NCI-H748 treated with DMSO at 0.1 percent for 48 hours (cell line): ENCODE measurements around the gene SPRED3.
"Not testable (repeated sequence)": the region's sequence is repeated elsewhere in the genome, so short reads cannot be mapped to it uniquely, and the experiment has no call there.

Experiments
- DNase-seq: peaks from one replicate; lab custom pipeline; 2025; lab: John Stamatoyannopoulos, UW

Gene SPRED3

DNA sequence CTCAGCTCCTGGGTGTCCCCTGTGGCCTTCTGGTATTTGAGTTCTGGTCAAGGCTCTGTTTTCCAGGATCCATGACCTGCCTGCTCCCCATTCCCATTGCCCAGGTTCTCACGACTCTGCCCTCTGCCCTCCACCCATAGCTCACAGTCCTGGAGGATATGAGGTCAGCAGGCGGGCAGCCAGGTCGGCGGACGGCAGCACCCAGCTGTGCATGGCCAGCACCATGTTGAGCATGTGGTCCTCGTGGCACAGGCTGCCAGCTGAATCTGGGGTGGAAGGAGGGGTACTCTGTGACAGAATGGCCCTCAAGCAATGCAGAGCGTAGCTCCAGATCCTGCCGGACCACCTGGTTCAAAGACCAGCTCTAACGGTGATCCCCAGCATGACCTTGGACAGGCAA, 32.4 kb downstream of the SPRED3 start:
- DNase-seq, result no peak

DNA sequence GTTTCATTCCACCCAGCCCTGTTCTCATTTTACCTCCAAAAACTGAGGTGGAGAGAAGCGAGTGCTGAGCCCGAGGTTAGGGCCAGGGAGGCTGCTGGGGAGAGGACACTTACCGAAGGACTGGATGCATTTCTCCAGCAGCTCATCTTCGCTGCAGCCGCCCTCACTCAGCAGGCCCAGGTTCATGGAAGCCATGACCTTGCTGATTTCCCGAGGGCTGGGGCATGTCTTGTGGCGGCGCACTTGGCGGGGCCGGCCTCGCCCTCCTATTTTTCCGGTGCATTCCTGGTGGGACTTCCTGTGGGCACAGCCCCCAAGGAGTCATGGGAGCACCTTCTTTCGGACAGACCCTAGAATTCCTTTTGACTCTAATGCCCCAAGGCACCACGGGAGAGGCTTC, 33.4 kb downstream of the SPRED3 start:
- DNase-seq, result no peak

DNA sequence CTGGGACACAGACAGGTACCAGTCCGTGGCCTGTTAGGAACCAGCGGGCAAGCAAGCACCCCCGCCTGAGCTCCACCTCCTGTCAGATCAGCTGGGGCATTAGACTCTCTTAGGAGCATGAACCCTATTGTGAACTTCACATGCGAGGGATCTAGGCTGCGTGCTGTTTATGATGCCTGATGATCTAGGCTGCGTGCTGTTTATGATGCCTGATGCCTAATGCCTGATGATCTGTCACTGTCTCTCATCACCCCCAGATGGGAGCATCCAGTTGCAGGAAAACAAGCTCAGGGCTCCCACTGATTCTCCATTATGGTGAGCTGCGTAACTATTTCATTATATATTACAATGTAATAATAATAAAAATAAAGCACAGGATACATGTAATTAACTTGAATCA, 33.9 kb downstream of the SPRED3 start:
- DNase-seq, result no peak

DNA sequence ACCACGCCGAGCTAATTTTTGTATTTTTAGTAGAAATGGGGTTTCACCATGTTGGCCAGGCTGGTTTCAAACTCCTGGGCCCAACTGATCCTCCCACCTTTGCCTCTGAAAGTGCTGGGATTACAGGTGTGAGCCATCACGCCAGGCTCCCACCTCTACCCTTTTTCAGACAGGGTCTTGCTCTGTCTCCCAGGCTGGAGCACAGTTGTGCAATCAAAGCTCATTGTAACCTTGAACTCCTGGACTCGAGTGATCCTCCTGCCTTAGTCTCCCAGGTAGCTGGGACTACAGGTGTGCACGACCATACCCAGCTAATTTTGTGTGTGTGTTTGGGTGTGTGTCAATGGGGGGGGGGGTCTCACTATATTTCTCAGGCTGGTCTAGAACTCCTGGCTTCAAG, 35.8 kb downstream of the SPRED3 start:
- DNase-seq, result no peak

DNA sequence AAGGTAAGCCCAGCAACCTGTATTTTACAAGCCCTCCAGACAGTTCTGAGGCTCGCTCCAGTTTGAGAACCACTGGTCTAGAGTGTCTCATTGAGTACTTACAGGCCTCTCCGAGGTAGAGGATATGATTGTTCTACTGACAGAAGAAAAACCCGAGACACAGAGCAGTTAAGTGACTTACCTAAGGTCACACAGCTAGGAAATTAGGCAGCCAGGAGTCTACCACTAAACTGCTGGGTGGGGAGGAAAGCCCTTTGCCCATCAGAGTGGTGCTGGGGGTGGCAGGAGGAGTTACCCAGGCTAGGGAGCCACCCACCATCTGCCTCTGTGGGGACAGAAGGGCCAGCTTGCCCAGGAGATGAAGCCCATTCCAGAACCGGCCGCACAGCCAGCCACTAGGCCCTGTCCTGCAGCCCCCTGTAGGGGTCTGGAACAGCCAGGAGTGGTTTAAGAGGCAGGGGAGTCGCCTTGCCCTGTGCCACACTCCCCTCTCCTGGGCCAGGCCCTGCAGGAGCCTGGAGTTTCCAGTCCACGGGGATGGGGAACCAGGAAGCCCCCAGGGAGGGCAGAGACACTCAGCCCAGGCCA, 36.8 kb downstream of the SPRED3 start:
- DNase-seq, result no peak

DNA sequence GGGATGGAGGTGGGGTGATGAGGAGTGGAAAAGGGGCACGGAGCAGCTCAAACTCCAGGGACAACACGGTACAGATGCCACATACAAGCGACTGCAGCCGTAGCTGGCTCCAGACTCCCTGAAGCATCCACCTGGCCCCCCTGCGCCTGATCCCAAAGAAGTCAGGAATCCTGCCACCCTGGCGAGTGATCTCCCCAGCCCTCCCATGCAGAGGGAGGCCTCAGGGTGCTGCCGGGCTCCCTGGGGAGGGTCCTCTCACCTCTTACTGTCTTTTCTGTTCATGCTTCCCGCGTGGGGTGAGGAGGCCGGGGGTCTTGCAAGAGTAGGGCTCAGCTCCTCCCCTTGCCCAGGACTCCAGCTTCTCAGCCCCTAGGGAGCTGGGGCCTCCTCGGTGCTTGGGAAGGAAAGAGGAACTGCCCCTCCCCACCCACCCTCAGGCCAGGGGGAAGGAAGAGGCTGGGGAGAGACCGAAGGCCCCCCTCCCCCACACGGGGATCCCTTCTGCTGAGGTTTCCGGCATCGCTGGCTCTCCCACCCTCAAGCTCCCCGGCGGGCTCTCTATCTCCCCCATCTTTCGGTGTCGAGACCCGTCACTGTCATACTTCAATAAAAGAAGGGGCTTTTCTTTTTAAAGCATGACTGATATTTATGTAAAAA, 37.4 kb downstream of the SPRED3 start, which contains the start of gene RASGRP4:
RASGRP4 (minus strand) TSS at position 410 of the 657 bp plus-strand sequence; CDS start at position 282, 128 bp downstream.
- DNase-seq, result no peak

DNA sequence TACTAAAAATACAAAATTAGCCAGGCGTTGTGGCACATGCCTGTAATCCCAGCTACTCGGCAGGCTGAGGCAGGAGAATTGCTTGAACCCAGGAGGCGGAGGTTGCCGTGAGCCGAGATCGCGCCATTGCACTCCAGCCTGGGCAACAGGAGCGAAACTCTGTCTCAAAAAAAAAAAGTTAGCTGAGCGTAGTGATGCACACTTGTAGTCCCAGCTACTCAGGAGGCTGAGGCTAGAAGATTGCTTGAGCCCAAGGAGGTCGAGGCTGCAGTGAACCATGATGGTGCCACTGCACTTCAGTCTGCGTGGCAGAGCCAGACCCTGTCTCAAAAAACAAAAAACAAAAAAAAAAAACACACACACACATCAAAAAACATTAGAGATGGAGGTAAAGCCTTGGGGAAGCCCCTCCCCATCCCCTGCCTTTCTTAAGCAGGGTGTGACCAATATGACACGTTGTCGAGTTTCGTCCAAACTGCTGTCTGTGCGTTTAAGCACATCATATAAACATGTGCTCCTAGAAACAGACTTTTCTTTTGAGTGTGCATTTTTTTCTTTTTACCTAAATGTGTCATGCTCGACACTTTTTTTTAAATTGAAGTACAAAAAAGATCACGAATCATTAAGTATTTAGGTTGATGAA, 38.7 kb downstream of the SPRED3 start:
- not testable (repeated sequence) for DNase-seq

DNA sequence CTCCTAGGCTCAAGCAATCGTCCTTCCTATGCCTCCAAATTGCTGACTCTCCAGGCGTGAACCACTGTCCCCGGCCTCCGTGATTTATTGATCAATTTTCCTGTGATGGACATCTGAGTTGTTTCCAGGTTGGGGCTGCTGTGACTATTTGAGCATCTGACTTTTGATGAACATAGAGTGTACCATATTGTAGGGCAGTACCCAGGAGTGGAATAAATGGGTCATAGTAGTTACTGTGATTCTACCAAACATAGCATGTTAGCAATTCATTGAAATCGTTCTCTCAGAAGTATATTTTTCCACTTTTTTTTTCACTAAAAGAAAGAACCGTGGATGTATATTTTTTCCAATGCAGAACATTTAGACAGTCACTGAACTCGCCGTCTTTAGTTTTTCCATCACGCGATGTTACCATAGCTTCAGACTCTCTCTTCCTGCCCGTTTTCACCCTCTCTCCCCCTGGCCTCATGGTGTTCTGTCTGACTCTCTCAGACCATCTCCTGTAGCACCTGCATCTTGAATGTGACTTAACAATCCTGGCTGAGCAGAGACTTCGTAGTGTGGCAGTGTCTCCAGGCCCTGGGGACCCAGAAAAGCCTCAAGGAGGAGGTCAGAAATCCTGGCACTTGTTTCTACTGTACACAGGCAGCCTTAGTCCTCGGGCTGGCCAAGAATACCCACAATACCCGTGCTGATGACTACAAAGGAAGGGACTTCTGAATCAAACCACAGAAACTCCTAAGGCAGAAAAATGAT, 40.7 kb downstream of the SPRED3 start:
- DNase-seq, result no peak

DNA sequence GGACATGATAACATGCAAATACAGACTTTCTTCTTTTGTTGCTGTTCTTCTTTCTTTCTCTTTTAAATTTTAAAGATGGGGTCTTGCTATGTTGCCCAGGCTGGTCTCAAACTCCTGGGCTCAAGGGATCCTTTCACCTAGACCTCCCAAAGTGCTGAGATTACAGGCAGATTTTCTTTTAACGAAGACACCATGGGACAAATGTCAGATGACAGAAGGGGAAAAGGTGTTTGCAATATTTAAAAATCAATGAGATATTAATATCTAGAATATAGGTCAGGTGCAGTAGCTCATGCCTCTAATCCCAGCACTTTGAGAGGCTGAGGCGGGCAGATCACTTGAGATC, 41.3 kb downstream of the SPRED3 start:
- no peak for DNase-seq

DNA sequence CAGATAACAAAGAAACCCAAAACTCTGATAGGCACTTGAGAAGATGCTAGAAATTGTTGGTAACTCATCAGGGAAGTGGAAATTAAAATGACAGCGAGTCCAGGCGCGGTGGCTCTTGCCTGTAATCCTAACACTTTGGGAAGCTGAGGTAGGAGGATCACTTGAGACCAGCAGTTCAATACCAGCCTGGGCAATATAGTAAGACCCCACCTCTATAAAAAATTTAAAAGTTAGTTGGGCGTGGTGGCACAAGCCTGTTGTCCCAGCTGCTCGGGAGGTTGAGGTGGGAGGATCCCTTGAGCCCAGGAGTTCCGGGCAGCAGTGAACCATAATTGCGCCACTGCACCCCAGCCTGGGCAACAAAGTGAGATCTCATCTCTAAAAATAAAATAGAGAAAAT, 42.4 kb downstream of the SPRED3 start:
- DNase-seq, result no peak

DNA sequence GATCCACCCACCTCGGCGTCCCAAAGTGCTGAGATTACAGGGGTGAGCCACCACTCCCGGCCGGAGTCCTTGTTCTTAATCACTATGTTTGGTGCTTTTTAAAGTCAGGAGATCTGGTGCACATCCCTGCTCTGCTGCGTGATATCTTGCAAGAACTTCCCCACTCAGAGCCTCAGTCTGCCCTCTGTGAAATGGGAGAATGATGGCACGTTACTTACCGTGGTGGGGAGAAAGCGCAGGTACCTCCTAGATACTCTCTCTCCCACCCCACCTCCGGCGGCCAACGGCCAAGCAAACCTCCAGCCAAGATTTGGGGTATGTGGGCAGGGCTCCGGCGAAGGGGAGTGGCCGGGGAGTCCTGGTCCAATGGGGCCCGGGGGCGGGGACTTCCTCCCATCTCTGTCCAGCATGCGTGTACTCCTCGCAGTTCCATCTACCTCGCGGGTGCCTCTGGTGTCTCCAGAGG, 44.8 kb downstream of the SPRED3 start, which contains the start of gene RYR1:
RYR1 (plus strand) TSS at position 424 of the 466 bp plus-strand sequence. CDS start 139 bp downstream, outside the sequence.
- DNase-seq, result no peak

DNA sequence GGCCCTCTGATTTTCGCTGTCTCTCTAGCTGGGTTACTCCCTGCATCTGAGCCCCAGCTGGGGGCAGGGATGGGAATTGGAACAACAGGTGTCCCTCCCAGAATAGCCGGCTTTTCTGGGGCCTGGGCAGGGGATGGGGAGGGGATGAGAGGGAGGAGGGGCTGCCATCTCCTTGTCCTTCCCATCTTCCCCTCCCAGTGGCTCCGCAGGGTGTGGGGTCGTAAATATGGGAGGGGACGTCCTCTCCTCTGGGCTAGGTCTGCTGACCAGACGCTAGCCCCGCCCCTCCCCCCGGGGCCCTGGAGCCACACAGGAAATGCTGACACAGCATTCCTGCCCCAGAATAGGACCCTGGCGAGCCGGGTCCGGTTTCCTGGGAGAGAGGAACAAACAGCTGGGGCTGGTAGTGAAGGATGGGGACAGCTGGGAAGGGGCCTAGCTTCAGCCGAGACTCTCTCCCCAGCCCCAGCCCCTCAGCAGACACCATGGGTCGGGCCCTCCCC, 46.1 kb downstream of the SPRED3 start:
- no peak for DNase-seq

DNA sequence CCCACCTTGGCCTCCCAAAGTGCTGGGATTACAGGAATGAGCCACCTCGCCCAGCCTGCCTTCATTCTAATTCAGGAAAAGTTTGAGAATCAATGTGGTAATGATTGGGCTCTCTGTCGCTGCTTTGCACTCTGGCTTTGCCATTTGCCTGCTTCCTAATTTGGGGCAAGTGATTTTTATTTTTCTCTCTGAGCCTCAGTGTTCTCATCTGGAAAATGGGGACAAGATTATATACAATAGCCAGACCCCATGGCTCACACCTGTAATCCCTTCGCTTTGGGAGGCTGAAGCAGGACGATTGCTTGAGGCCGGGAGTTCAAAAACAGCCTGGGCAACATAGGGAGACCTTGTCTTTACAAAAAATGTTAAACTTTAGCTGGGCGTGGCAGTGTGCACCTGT, 48.8 kb downstream of the SPRED3 start:
- DNase-seq, result no peak

DNA sequence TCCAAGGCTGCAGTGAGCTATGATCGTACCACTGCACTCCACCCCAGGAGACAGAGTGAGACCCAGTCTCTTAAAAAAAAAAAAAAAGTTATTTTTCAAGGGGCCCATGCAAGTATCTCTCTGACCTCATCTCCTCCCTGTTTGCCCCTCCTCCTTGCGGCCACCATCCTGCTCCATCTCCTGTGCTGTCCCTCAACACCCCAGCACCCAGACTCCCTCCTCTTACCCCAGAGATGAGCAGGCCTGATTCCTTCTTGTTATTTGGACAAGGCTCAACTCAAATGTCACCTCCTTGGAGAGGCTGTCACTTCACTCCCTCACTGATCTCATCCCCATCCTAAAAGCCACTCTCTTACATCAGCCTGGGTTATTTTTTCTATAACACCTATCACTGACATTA, 49.4 kb downstream of the SPRED3 start:
- DNase-seq, result no peak

DNA sequence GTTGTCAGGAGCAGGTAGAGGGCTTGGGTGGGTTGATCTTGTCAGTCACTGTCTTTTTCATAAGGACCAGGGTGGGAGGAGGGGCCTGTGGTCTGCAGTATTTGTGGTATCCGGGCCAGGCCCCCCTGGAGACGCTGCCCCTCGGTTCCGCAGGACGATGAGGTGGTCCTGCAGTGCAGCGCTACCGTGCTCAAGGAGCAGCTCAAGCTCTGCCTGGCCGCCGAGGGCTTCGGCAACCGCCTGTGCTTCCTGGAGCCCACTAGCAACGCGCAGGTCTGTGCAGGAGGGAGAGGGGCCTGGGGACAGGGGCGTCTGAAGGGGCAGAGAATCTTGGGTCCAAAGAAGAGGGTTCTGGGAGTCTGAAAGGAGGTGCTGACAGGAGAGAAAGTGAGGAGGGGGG, 52.1 kb downstream of the SPRED3 start:
- no peak for DNase-seq

DNA sequence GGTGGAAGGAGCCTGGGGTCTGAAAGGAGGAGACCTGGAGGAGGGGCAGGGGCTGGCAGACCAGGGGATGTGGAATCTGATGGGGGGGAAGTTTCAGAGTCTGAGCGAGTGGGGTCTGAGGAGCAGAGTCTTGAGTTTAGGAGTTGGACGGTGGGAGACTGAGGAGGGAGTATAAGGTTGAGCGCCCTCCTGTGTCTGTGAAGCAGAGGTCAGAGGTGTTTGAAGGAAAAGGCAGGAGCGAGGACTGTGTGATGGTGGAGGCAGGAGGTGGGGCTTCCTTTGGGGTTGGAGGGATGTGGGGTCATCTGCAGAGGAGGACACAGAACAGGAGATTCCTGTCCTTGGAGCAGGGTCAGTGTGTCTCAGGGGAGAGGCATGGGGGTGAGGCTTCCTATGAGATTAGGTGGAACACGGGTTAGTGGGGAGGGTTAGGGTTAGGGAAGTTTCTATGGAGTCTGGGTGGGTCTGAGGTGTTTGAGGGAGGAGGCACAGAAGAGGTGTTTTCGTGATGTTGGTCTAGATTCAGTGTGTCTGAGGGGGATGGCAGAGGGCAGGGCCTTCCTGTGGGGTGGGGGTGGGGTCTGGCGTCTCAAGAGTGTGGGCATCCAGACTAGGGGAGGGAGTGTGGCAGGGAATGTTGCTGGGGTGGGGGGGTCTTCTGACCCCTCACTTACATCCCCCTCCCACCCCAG, 53.3 kb downstream of the SPRED3 start:
- DNase-seq, result no peak

DNA sequence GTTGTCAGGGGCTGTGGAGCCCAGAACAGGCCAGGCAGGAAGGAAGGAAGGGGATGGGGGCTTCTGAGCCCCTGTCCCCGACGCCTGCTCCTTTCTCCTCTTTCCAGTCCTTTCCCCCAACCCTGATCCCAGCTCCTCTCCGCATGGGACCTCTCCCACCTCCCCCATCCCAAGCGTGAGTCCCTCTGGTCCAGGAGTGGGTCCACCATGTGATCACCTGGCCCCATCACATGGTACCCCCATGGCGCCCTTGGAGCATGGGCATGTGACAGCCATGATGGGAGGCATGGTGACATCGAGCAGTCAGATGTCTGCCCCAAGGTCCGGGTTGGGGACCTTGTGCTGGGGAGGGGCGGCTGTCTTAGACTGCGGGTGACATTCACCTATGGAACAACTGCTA, 54.2 kb downstream of the SPRED3 start:
- no peak for DNase-seq

DNA sequence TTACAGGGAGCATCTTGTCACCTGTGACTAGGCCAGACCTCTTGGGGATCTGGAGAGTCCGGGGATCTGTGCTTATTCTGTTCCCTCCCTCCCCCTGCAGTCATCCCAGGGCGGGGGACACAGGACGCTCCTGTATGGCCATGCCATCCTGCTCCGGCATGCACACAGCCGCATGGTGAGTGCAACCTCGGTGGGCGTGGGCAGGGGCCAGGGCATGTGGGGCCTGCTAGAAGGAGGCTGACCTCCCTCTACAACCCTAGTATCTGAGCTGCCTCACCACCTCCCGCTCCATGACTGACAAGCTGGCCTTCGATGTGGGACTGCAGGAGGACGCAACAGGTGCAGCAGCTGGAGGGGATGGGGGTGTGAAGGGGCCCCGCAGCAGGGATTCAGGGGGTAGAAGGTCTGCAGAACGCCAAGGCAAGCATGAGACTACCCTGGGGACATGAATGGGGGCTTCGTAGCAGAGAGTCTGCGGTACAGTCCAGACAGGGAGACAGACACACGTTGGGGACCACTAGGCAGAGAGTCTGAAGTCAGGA, 55.0 kb downstream of the SPRED3 start:
- DNase-seq, result no peak

DNA sequence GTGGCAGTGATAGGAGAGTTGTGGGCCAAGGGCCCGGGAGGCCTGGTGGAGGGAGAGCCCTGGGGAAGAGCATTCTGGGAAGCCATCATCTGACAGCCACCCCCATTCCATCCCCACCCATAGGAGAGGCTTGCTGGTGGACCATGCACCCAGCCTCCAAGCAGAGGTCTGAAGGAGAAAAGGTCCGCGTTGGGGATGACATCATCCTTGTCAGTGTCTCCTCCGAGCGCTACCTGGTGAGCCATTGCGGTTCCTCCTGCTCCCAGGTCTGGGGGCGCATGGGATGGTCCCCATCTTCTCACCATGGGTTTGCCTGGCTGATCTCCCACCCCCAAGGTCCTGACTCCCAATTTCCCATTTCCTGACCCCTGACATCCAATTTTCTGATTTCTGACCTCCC, 55.5 kb downstream of the SPRED3 start:
- DNase-seq, result no peak

DNA sequence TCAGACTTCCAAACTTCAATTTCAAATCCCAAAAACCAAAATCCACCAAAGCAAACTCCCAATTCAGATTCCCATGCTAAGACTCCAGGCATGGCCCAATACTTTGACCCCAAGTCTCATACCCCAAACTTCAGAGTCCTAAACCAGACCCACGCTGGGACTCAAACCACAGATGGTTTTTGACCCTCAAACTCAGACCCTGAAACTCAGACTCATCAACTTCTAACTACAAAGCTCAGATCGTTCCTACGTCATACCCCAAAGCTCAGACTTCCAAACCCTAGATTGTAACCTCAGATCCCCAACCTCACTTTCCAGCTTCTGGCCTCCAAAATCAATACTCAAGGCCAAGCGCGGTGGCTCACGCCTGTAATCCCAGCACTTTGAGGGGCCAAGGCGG, 56.9 kb downstream of the SPRED3 start:
- no peak for DNase-seq

DNA sequence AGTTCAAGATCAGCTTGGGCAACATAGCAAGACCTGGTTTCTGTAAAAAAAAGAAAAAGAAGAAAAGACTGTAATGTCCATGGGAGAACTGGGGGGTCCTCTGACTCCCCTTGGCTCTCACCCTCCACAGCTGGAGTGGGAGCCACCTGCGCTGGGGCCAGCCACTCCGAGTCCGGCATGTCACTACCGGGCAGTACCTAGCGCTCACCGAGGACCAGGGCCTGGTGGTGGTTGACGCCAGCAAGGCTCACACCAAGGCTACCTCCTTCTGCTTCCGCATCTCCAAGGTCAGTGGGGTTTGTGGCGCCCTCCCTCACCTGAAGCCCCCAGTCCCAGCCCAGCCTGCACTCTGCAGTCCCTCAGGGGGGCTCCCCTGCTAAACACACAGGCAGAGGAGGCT, 59.7 kb downstream of the SPRED3 start:
- DNase-seq, result no peak
